Dermis lymphatic vessel endothelial cell (primary cell): ENCODE measurements around the gene OR2AG2. TPM values are rescaled to one million over a fixed set of nuclear protein-coding genes. Genes with fewer than 3 reads are reported as not detected.

Experiments used
- total RNA-seq: library from RNA; depleted of rRNA; stranded (reverse); fragments of >200 nt; gene quantifications from 2 replicates; pipeline ENCODE4 v1.2.1, GENCODE V29; 2014

Gene OR2AG2
- not detected in 2 replicates for total RNA-seq

GRCh38 chr11:6771926-6772893 lies at the start of gene OR2AG2:
TSS of gene OR2AG2 (minus strand) at chr11:6771976. CDS start at chr11:6768957, 3,019 bp downstream.

GRCh38 chr11:6799402-6799801 lies 27.6 kb upstream of the OR2AG2 start, which contains the start of gene OR6A2:
TSS of gene OR6A2 (minus strand) at chr11:6799689. CDS start at chr11:6795708, 3,981 bp downstream.

GRCh38 chr11:6782720-6783119 lies 10.9 kb upstream of the OR2AG2 start, which contains the start of gene OR2AG1:
TSS of gene OR2AG1 (plus strand) at chr11:6783020. CDS start at chr11:6785038, 2,018 bp downstream.

Other genes starting within 250 kb of the OR2AG2 start
- 8.5 and 11.8 TPM in 2 replicates for gene RRP8, start 168.4 kb downstream of the OR2AG2 start, total RNA-seq
- gene ILK, start 168.2 kb downstream of the OR2AG2 start, total RNA-seq, result 118 and 125 TPM in 2 replicates
- gene TAF10, start 159.8 kb downstream of the OR2AG2 start, total RNA-seq, result 16.8 and 26.7 TPM in 2 replicates
- 76.7 and 99.4 TPM in 2 replicates for gene TPP1, start 152.6 kb downstream of the OR2AG2 start, total RNA-seq
- 33.4 and 45.6 TPM in 2 replicates for gene DCHS1, start 116.2 kb downstream of the OR2AG2 start, total RNA-seq
- gene MRPL17, start 88.6 kb downstream of the OR2AG2 start, total RNA-seq, result 38.6 and 42.4 TPM in 2 replicates
- gene OR2AG1, start 11.0 kb upstream of the OR2AG2 start, total RNA-seq, result not detected in 2 replicates
- gene OR6A2, start 27.7 kb upstream of the OR2AG2 start, total RNA-seq, result under 0.01 TPM in 1 of 2 replicates, not detected in the other
- not detected in 2 replicates for gene OR10A5, start 73.7 kb upstream of the OR2AG2 start, total RNA-seq
- not detected in 2 replicates for gene OR10A2, start 91.1 kb upstream of the OR2AG2 start, total RNA-seq
- gene OR10A4, start 104.6 kb upstream of the OR2AG2 start, total RNA-seq, result not detected in 2 replicates
- not detected in 2 replicates for gene OR2D2, start 120.5 kb upstream of the OR2AG2 start, total RNA-seq
- not detected in 2 replicates for gene OR2D3, start 149.0 kb upstream of the OR2AG2 start, total RNA-seq
- 0.33 and 0.69 TPM in 2 replicates for gene ZNF215, start 154.4 kb upstream of the OR2AG2 start, total RNA-seq
- under 0.01 and 0.26 TPM in 2 replicates for gene ZNF214, start 248.4 kb upstream of the OR2AG2 start, total RNA-seq
- gene NLRP14, start 248.5 kb upstream of the OR2AG2 start, total RNA-seq, result not detected in 2 replicates